ENCODE data around the gene SH3GLB1. TPM values are rescaled to one million over a fixed set of nuclear protein-coding genes. Genes with fewer than 3 reads are reported as not detected.
A peak's percentile ranks its signal among the peaks of the same experiment; 100 is the strongest.

Gene SH3GLB1
- total and polyA plus RNA-seq, 2 of the 13 experiments (the other 11 are each of a cell fraction or from before 2014, with no cell fraction given): 26.0 to 41.5 TPM

DNA sequence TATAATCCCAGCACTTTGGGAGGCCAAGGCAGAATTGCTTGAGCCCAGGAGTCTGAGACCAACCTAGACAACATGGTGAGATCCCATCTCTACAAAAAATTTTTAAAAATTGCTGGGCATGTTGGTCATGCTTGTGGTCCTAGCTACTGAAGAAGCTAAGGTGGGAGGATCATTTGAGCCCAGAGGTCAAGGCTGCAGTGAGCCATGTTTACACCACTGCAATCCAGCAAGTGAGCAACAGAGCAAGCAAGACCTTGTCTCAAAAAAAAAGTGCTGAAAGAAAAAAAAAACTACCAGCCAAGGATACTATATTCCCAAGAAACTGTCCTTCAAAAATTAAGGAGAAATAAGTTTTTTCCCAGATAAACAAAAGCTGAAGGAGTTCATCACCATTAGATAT lies 78.1 kb downstream of the SH3GLB1 start (continued):
- TF ChIP-seq PCBP2 (optimal IDR thresholded peaks at IDR 0.05; ENCODE audit: low read depth, low read length, poor library complexity, severe bottlenecking) (no peak), ATRX (CRISPR knock-in tag; IDR thresholded peaks at IDR 0.05; ENCODE audit: borderline replicate concordance) (no peak), ZSCAN25 (CRISPR knock-in tag; IDR thresholded peaks at IDR 0.05) (no peak), BCL6 (CRISPR knock-in tag; IDR thresholded peaks at IDR 0.05) (peak; percentile 89), DPF2 (CRISPR knock-in tag; IDR thresholded peaks at IDR 0.05; ENCODE audit: borderline replicate concordance, low read depth) (0 out of 2 replicates have a peak, but pooled peaks have one; percentile 44), ZNF709 (CRISPR knock-in tag; IDR thresholded peaks at IDR 0.05) (no peak), PTBP1 (IDR thresholded peaks at IDR 0.05; ENCODE audit: low read depth, low read length, poor library complexity, severe bottlenecking) (no peak), RBAK (CRISPR knock-in tag; IDR thresholded peaks at IDR 0.05) (no peak), JDP2 (CRISPR knock-in tag; IDR thresholded peaks at IDR 0.05; ENCODE audit: borderline replicate concordance) (no peak), ZNF264 (CRISPR knock-in tag; IDR thresholded peaks at IDR 0.05) (no peak)
- TF ChIP-seq, protein P1, sequence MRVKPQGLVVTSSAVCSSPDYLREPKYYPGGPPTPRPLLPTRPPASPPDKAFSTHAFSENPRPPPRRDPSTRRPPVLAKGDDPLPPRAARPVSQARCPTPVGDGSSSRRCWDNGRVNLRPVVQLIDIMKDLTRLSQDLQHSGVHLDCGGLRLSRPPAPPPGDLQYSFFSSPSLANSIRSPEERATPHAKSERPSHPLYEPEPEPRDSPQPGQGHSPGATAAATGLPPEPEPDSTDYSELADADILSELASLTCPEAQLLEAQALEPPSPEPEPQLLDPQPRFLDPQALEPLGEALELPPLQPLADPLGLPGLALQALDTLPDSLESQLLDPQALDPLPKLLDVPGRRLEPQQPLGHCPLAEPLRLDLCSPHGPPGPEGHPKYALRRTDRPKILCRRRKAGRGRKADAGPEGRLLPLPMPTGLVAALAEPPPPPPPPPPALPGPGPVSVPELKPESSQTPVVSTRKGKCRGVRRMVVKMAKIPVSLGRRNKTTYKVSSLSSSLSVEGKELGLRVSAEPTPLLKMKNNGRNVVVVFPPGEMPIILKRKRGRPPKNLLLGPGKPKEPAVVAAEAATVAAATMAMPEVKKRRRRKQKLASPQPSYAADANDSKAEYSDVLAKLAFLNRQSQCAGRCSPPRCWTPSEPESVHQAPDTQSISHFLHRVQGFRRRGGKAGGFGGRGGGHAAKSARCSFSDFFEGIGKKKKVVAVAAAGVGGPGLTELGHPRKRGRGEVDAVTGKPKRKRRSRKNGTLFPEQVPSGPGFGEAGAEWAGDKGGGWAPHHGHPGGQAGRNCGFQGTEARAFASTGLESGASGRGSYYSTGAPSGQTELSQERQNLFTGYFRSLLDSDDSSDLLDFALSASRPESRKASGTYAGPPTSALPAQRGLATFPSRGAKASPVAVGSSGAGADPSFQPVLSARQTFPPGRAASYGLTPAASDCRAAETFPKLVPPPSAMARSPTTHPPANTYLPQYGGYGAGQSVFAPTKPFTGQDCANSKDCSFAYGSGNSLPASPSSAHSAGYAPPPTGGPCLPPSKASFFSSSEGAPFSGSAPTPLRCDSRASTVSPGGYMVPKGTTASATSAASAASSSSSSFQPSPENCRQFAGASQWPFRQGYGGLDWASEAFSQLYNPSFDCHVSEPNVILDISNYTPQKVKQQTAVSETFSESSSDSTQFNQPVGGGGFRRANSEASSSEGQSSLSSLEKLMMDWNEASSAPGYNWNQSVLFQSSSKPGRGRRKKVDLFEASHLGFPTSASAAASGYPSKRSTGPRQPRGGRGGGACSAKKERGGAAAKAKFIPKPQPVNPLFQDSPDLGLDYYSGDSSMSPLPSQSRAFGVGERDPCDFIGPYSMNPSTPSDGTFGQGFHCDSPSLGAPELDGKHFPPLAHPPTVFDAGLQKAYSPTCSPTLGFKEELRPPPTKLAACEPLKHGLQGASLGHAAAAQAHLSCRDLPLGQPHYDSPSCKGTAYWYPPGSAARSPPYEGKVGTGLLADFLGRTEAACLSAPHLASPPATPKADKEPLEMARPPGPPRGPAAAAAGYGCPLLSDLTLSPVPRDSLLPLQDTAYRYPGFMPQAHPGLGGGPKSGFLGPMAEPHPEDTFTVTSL (CRISPR knock-in tag; IDR thresholded peaks at IDR 0.05; ENCODE audit: borderline replicate concordance): peak; percentile 85; the same call in 1 of the 2 replicates
- TF ChIP-seq, protein P2, sequence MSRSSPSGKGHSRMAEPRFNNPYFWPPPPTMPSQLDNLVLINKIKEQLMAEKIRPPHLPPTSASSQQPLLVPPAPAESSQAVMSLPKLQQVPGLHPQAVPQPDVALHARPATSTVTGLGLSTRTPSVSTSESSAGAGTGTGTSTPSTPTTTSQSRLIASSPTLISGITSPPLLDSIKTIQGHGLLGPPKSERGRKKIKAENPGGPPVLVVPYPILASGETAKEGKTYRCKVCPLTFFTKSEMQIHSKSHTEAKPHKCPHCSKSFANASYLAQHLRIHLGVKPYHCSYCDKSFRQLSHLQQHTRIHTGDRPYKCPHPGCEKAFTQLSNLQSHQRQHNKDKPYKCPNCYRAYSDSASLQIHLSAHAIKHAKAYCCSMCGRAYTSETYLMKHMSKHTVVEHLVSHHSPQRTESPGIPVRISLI (CRISPR knock-in tag; IDR thresholded peaks at IDR 0.05; ENCODE audit: borderline replicate concordance): peak; percentile 87
- TF ChIP-seq, protein P3, sequence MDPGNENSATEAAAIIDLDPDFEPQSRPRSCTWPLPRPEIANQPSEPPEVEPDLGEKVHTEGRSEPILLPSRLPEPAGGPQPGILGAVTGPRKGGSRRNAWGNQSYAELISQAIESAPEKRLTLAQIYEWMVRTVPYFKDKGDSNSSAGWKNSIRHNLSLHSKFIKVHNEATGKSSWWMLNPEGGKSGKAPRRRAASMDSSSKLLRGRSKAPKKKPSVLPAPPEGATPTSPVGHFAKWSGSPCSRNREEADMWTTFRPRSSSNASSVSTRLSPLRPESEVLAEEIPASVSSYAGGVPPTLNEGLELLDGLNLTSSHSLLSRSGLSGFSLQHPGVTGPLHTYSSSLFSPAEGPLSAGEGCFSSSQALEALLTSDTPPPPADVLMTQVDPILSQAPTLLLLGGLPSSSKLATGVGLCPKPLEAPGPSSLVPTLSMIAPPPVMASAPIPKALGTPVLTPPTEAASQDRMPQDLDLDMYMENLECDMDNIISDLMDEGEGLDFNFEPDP (CRISPR knock-in tag; conservative IDR thresholded peaks at IDR 0.05): no peak
- TF ChIP-seq, protein P4, sequence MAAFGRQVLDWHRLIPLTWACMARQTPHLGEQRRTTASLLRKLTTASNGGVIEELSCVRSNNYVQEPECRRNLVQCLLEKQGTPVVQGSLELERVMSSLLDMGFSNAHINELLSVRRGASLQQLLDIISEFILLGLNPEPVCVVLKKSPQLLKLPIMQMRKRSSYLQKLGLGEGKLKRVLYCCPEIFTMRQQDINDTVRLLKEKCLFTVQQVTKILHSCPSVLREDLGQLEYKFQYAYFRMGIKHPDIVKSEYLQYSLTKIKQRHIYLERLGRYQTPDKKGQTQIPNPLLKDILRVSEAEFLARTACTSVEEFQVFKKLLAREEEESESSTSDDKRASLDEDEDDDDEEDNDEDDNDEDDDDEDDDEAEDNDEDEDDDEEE (CRISPR knock-in tag; IDR thresholded peaks at IDR 0.05): no peak
- TF ChIP-seq, protein P5, sequence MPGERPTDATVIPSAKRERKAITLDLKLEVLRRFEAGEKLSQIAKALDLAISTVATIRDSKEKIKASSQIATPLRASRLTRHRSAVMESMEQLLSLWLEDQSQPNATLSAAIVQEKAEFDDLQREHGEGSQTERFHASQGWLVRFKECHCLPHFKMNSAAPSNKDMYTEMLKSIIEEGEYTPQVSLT (CRISPR knock-in tag; IDR thresholded peaks at IDR 0.05; ENCODE audit: borderline replicate concordance, low read depth): no peak
- TF ChIP-seq, protein P6, sequence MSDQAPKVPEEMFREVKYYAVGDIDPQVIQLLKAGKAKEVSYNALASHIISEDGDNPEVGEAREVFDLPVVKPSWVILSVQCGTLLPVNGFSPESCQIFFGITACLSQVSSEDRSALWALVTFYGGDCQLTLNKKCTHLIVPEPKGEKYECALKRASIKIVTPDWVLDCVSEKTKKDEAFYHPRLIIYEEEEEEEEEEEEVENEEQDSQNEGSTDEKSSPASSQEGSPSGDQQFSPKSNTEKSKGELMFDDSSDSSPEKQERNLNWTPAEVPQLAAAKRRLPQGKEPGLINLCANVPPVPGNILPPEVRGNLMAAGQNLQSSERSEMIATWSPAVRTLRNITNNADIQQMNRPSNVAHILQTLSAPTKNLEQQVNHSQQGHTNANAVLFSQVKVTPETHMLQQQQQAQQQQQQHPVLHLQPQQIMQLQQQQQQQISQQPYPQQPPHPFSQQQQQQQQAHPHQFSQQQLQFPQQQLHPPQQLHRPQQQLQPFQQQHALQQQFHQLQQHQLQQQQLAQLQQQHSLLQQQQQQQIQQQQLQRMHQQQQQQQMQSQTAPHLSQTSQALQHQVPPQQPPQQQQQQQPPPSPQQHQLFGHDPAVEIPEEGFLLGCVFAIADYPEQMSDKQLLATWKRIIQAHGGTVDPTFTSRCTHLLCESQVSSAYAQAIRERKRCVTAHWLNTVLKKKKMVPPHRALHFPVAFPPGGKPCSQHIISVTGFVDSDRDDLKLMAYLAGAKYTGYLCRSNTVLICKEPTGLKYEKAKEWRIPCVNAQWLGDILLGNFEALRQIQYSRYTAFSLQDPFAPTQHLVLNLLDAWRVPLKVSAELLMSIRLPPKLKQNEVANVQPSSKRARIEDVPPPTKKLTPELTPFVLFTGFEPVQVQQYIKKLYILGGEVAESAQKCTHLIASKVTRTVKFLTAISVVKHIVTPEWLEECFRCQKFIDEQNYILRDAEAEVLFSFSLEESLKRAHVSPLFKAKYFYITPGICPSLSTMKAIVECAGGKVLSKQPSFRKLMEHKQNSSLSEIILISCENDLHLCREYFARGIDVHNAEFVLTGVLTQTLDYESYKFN (CRISPR knock-in tag; conservative IDR thresholded peaks at IDR 0.05): peak; percentile 49; the same call in 1 of the 2 replicates
